NCI-H2227 treated with DMSO at 0.1 percent for 48 hours (cell line): ENCODE data around the gene SSBP2.
"Not testable (repeated sequence)": the region's sequence is repeated elsewhere in the genome, so short reads cannot be mapped to it uniquely, and the experiment has no call there.

Source experiments
- DNase-seq: peaks from one replicate; lab custom pipeline; 2025; lab: John Stamatoyannopoulos, UW

Gene SSBP2

DNA sequence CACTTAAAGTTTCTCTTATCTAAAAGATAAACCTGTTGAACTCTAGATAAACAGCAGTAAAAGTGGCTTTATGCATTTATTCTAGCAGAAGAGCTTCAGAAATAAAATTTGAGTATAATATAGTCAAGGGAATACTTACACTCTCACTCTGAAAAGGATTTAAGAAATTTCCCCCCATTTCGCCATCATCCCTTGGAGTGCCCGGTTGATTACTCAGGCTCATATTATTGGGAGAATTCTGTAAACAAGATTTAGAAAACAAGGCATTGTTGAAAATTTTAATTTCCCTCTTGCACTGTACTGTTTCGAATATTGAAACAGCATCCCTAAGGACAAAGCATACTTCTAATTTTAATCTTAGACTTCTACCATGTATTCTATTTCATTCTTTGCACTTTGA lies 322.5 kb downstream of the SSBP2 start:
- no peak for DNase-seq

GRCh38 chr5:81427566-81427965 lies 323.3 kb downstream of the SSBP2 start:
- DNase-seq: no peak

- DNase-seq: no peak
Observed at GRCh38 chr5:81426359-81427030, 324.4 kb downstream of the SSBP2 start.

DNA sequence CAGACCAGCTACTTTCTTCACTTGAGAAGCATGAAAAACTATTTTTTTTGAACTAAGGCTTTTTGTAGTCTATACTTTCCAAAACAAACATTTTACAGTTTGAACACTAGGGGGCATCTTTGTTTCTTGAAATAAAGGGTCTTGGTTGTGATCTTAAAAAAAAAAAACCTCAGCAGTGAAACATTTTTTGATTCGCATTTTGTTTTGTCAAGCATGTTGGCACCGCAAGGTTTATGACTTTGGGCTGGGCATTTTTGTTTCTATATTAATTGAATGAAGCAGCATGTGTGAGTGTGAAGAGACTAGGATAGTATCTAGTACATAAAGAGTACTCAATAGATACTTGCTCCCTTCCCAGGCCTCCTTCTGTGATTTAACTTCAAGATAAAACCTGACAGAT lies 325.3 kb downstream of the SSBP2 start:
- DNase-seq: peak; percentile 54

- DNase-seq: no peak
Observed at GRCh38 chr5:81424728-81425127, 326.2 kb downstream of the SSBP2 start.

GRCh38 chr5:81422671-81423070 lies 328.2 kb downstream of the SSBP2 start:
- DNase-seq: no peak

DNA sequence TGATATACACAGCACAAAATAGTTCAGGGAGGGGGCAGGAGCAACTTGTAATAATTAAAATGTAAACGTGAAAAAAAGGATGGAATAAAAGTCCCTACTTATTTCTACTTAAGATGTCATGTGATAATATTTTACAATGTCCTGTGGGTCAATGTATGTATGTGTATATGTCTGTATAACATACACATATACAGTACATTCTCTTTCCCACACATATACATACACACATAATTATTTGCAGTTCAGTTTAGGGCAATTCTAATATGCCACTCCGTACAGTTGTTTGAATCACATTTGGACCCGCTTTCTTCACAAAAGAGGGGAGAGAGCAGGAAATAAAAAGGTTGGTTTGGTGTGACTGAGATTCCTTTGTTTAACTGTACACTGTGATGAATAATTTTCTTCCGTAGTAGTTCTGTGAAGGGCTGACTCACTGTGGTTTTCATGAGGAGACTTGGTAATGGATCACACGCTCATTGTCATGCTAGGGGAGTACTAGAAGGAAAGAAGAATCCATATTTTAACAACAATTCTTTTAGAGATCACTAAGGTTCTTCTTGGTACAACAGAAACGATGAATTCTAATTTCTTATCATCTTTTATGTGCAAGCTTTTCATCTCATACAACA lies 330.7 kb downstream of the SSBP2 start:
- no peak for DNase-seq

DNA sequence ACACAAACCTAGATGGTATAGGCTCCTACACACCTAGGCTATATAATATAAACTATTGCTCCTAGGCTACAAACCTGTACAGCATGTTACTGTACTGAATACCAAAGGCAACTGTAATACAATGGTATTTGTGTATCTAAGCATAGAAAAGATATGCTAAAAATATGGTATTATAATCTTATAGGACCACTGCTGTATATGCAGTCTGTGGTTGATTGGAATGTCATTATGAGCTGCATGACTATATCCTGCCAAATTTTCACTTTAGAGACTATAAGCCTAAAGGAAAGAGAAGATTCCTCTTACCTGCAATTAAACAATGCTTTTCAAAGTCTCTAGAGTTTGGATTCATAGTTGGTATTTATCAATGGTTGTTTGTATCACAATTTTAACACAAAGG lies 332.3 kb downstream of the SSBP2 start:
- DNase-seq: no peak

DNA sequence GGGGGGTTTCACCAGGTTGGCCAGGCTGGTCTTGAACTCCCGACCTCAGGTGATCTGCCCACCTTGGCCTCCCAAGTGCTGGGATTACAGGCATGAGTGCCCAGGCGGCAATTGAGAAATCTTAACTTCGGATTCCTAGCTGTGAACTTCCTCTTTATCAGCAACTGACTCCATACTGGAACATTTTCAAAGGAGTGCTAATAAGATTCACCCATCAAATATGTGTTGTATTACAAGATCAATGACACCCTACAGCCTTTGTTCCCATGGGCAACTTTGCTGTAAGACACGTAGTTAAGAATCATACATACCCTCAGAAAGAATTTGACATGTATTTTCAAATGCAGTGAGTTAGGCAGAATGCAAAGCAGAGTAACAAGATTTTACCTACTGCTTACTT lies 333.8 kb downstream of the SSBP2 start:
- no peak for DNase-seq

DNA sequence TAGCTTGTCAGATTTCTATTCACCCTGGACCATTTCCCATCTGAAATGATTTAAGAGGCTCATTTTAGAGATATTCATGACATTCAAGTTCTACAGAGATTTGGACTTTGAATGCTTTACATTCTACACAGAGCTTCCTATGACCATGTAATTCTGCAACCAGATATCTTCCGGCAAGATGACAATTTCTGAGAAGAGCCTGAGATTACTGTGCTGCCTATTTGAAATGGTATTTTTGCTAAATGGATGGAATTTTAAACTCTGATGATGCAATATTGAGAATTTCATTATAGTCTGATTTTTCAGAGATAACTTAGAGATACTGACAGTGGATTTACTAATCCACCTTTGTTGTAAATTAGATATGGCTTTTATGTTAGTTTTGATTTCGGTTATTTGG lies 341.0 kb downstream of the SSBP2 start:
- no peak for DNase-seq

GRCh38 chr5:81409361-81409760 lies 341.5 kb downstream of the SSBP2 start:
- DNase-seq: no peak

DNA sequence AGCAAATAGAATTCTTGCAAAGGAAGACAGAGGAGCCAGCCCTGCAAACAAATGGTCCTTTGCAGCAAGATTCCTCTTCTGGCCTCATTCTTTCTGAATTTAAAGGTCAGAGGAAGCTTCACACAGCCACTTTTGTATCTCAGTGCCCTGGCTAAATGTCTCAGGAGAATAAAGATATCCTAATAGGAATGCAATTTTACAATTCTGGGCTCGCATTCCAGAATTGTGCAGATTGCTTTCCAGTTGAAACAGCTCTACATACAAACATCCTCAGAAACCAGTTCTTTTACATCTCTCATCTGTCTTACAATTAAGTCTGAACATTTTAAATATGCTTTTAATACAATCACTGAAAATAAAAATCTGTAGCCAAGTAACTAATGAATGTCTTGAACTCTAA lies 342.4 kb downstream of the SSBP2 start:
- no peak for DNase-seq

DNA sequence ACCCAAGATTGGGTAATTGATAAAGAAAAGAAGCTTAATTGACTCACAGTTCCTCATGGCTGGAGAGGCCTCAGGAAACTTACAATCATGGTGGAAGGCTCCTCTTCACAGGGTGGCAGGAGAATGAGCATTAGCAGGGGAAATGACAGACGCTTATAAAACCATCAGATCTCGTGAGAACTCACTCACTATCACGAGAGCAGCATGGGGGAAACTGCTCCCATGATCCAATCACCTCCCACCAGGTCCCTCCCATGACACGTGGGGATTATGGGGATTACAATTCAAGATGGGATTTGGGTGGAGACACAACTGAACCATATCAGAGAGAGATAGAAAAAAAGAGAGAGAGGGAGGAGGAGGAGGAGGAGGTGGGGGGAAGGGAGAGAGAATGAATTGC lies 343.1 kb downstream of the SSBP2 start:
- not testable (repeated sequence) for DNase-seq

DNA sequence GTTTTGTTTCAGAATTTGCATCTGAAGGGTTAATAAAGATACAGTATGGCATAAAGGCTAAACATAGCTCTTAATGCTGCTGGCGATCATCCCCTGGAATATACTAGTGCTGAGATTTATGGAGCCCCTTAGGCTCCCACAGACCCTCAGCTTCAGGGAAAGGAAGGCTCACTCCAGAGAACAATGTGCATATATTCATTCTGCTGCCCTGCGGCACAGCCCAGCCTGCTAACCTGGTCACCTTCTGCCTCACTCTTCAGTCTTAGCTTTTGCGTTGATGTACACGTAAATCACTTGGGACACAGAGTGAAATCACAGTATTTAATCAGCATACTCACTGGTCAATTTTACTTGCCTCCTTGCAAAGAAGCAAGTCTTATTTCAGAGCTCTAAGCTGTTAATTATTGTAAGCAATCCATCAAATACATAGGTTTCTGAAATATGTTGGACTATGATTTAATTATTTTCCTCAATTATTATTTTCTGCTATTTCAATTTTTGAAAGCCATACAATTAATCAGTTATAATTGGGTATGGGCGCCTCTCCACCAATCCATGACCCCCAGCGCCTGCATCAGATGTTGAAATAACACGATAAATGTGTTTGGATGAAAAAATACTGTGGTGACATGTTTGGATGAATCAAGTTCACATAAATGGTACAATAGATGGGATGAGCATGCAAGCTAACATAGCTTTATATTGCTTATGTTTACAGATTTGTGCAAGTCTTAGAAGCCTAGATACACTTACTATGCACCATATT lies 345.6 kb downstream of the SSBP2 start:
- no peak for DNase-seq

DNA sequence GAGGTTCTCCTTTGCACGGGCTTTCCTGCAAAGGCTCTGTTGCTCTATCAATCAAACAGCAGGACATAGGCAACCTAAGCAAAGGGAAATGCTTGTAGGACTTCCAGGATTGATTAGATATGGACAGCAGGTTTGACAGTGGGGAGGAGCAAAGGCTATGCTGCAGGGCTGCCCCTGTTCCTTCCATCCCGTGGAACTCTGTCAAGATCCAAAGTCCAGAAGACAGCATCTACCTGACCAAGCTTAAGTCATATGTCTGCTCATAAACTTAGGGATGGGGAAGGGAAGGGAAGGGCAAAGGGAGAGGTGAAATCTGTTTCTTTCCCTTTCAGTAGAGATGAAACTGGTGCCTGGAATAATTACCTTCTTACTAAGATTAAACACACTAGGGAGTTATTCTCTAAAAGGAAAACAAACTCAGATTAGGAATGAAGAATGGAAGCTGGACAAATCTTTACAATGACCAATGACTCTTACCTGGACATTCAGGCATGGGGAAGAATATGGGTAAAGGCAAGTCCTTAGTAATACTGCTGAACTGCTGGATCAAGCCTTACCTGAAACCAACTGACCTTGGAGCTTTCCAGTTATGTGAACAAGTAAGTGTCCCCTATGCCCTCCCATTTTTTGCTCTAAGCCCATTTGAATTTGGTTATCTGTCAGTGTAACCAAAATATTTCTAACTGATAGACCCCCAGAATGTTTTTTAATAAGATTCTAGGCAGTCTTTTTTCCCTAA lies 348.5 kb downstream of the SSBP2 start:
- no peak for DNase-seq

- DNase-seq: no peak
Observed at GRCh38 chr5:81401266-81401665, 349.6 kb downstream of the SSBP2 start.

DNA sequence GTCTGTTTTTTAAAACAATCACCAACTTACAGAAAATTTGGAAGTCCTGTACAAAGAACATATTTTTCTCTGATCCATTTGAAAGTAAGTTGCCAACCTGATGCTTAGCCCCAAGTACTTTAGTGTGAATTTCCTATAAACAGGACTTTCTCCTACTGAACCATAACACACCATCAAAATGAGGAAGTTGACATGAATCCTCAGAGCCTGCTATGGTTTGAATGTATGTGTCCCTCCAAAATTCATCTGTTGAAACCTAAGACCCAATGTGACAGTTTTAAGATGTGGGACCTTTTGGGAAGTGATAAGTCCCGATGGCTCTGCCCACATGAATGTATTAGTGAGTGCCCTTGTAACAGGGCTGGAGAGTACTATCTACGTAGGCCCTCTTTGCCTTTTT lies 350.5 kb downstream of the SSBP2 start:
- no peak for DNase-seq

DNA sequence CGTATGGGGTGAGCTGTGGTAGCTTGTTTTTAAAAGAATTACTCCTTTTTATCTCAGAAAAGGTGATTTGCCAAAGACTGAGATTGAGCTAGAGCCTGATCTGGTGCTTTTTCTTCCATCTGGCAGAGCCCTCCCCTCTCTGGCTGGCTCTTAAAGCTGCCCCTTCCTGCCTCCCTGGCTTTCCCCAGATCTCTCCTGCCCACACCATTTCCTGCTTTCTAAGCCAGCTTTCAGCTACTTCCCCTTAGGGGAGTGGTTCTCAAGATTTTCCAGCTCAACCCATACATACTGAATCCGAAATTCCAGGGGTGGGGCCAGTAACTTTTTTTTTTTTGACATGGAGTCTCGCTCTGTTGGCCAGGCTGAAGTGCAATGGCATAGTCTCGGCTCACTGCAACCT lies 352.2 kb downstream of the SSBP2 start:
- no peak for DNase-seq

GRCh38 chr5:81397176-81397575 lies 353.7 kb downstream of the SSBP2 start:
- DNase-seq: no peak

- DNase-seq: no peak
Observed at GRCh38 chr5:81395262-81395661, 355.6 kb downstream of the SSBP2 start.

GRCh38 chr5:81393783-81394718 lies 356.8 kb downstream of the SSBP2 start, which contains the start of gene ACOT12:
Gene ACOT12, minus strand, starts transcription at chr5:81394134. Its CDS starts 20 bp downstream, at chr5:81394114.
- peak; percentile 2 for DNase-seq
